ENCODE measurements around the gene SNRPE.

Gene SNRPE

GRCh38 chr1:203911806-203912205 lies 50.4 kb downstream of the SNRPE start:
- in situ Hi-C loops (cut with MboI; ENCODE audit: low sequenced_read_pairs, unreplicated experiment) = no loop called here
- no peak for TF ChIP-seq CTCF (IDR thresholded peaks at IDR 0.05; ENCODE audit: borderline replicate concordance, control extremely low read depth, extremely low read depth, insufficient read depth, missing control alignments)
- no peak for DNase-seq (ENCODE audit: low spot score)

GRCh38 chr1:203913073-203913521 lies 51.7 kb downstream of the SNRPE start:
- no peak for TF ChIP-seq CTCF (IDR thresholded peaks at IDR 0.05; ENCODE audit: borderline replicate concordance, control extremely low read depth, extremely low read depth, insufficient read depth, missing control alignments)
- in situ Hi-C loops (cut with MboI; ENCODE audit: low sequenced_read_pairs, unreplicated experiment) = no loop called here
- no peak for DNase-seq (ENCODE audit: low spot score)

- TF ChIP-seq CTCF (IDR thresholded peaks at IDR 0.05; ENCODE audit: borderline replicate concordance, control extremely low read depth, extremely low read depth, insufficient read depth, missing control alignments) = no peak
- DNase-seq (ENCODE audit: low spot score) = no peak
- in situ Hi-C loops (cut with MboI; ENCODE audit: low sequenced_read_pairs, unreplicated experiment) = no loop called here
These were observed 52.9 kb downstream of the SNRPE start for GRCh38 chr1:203914292-203914691.

- in situ Hi-C loops (cut with MboI; ENCODE audit: low sequenced_read_pairs, unreplicated experiment) = no loop called here
- no peak for TF ChIP-seq CTCF (IDR thresholded peaks at IDR 0.05; ENCODE audit: borderline replicate concordance, control extremely low read depth, extremely low read depth, insufficient read depth, missing control alignments)
- no peak for DNase-seq (ENCODE audit: low spot score)
These were observed 54.4 kb downstream of the SNRPE start for GRCh38 chr1:203915811-203916210.

- in situ Hi-C loops (cut with MboI; ENCODE audit: low sequenced_read_pairs, unreplicated experiment) = no loop called here
- no peak for TF ChIP-seq CTCF (IDR thresholded peaks at IDR 0.05; ENCODE audit: borderline replicate concordance, control extremely low read depth, extremely low read depth, insufficient read depth, missing control alignments)
These were observed 55.4 kb downstream of the SNRPE start for GRCh38 chr1:203916756-203917155.

More at GRCh38 chr1:203916756-203917155, 55.4 kb downstream of the SNRPE start:
- no peak for DNase-seq (ENCODE audit: low spot score)

All from GM13976 (cell line).